Measurements from ENCODE around the gene ABCA6. TPM values are rescaled to one million over a fixed set of nuclear protein-coding genes. Genes with fewer than 3 reads are reported as not detected.

The ABCA6 gene
- total RNA-seq, 6 experiments from 2014 or later: 0.07 TPM; not detected in 5

GRCh38 chr17:69058165-69058564 is 83.5 kb downstream of the ABCA6 start:
- Mint-ChIP-seq H3K9me3 (peaks cover 25% of the 10 kb centered on the region), H3K36me3 (ENCODE audit: low read depth) (no peaks in the 10 kb centered on the region), H3K27ac (no peak overlapping the region), H3K4me1 (ENCODE audit: low read depth) (no peaks in the 10 kb centered on the region), H3K4me3 (no peak overlapping the region), H3K27me3 (ENCODE audit: insufficient read depth) (no peaks in the 10 kb centered on the region)
- TF ChIP-seq CTCF (IDR thresholded peaks at IDR 0.05): no peak
- no peak for DNase-seq

GRCh38 chr17:69057280-69057679 is 84.4 kb downstream of the ABCA6 start:
- no peaks in the 10 kb centered on the region for H3K27me3 Mint-ChIP-seq (ENCODE audit: insufficient read depth)
- peaks cover 21% of the 10 kb centered on the region for H3K9me3 Mint-ChIP-seq
- no peaks in the 10 kb centered on the region for H3K36me3 Mint-ChIP-seq (ENCODE audit: low read depth)
- no peak for TF ChIP-seq CTCF (IDR thresholded peaks at IDR 0.05)
- no peak overlapping the region for H3K4me3 Mint-ChIP-seq
- H3K27ac Mint-ChIP-seq: no peak overlapping the region
- no peak for DNase-seq
- no peaks in the 10 kb centered on the region for H3K4me1 Mint-ChIP-seq (ENCODE audit: low read depth)

- Mint-ChIP-seq H3K4me3 (no peak overlapping the region), H3K27me3 (ENCODE audit: insufficient read depth) (no peaks in the 10 kb centered on the region), H3K36me3 (ENCODE audit: low read depth) (no peaks in the 10 kb centered on the region), H3K4me1 (ENCODE audit: low read depth) (no peaks in the 10 kb centered on the region), H3K27ac (no peak overlapping the region), H3K9me3 (peaks cover 26% of the 10 kb centered on the region)
- no peak for DNase-seq
- TF ChIP-seq CTCF (IDR thresholded peaks at IDR 0.05): no peak
These were observed 85.4 kb downstream of the ABCA6 start for GRCh38 chr17:69056179-69056823.

GRCh38 chr17:69055334-69055733 is 86.4 kb downstream of the ABCA6 start:
- no peaks in the 10 kb centered on the region for H3K27me3 Mint-ChIP-seq (ENCODE audit: insufficient read depth)
- H3K27ac Mint-ChIP-seq: no peak overlapping the region
- H3K9me3 Mint-ChIP-seq: peaks cover 30% of the 10 kb centered on the region
- H3K4me3 Mint-ChIP-seq: no peak overlapping the region
- DNase-seq: no peak
- H3K36me3 Mint-ChIP-seq (ENCODE audit: low read depth): no peaks in the 10 kb centered on the region
- H3K4me1 Mint-ChIP-seq (ENCODE audit: low read depth): no peaks in the 10 kb centered on the region
- no peak for TF ChIP-seq CTCF (IDR thresholded peaks at IDR 0.05)

GRCh38 chr17:69050999-69051775 is 90.5 kb downstream of the ABCA6 start:
- H3K4me3 Mint-ChIP-seq: no peak overlapping the region
- no peaks in the 10 kb centered on the region for H3K4me1 Mint-ChIP-seq (ENCODE audit: low read depth)
- no peak for TF ChIP-seq CTCF (IDR thresholded peaks at IDR 0.05)
- H3K27me3 Mint-ChIP-seq (ENCODE audit: insufficient read depth): no peaks in the 10 kb centered on the region
- peaks cover 31% of the 10 kb centered on the region for H3K9me3 Mint-ChIP-seq
- H3K36me3 Mint-ChIP-seq (ENCODE audit: low read depth): no peaks in the 10 kb centered on the region
- no peak for DNase-seq
- no peak overlapping the region for H3K27ac Mint-ChIP-seq
